GM10248 (cell line): ENCODE data around the gene MYL2.

Experiments used
- CTCF ChIA-PET: fragments of 300-600 bp; sonication (Branson Sonifier 250); formaldehyde crosslinking; extraction: SDS; loops from one replicate; lab custom pipeline; 2021; ENCODE audit warnings: antibody characterized with exemption; lab: Yijun Ruan, JAX
- POLR2A ChIA-PET: fragments of 350-650 bp; sonication (Branson Sonifier 250); formaldehyde crosslinking; extraction: SDS; loops from one replicate; lab custom pipeline; 2020; ENCODE audit warnings: antibody characterized with exemption; lab: Yijun Ruan, JAX
- DNase-seq: peaks from one replicate; pipeline ENCODE4 v3.0.0; 2012; ENCODE audit errors: extremely low spot score
- CTCF ChIP-seq: IDR thresholded peaks from 2 replicates; pipeline ENCODE4 v1.5.1; 2012; ENCODE audit warnings: mild to moderate bottlenecking, low read depth; ENCODE audit errors: extremely low read depth, missing control alignments, control extremely low read depth

The MYL2 gene

GRCh38 chr12:110936367-110937103 is 16.2 kb upstream of the MYL2 start:
- DNase-seq = no peak
- POLR2A ChIA-PET = no interaction called here
- CTCF ChIA-PET = interaction anchor here (1.0 to 2.2 kb wide), 7 partner anchors 9 to 364 kb away, joined by 3 to 11 read pairs (median 3); no protein-coding TSS in a partner anchor
- TF ChIP-seq CTCF = no peak

DNA sequence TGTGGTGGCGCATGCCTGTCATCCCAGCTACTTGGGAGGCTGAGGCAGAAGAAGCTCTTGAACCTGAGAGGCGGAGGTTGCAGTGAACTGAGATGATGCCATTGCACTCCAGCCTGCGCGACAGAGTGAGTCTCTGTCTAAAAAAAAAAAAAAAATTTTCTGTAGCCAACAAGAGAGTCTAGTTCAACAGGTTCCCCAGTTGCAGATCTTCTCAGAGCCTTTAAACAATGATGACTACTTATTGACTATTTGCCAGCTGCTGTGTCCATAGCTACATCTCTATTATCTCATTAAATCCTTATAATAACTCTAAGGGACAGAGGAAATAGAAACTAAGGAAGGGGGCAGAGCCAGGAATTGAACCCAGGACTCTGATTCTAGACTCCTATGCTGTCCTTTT is 15.2 kb upstream of the MYL2 start:
- DNase-seq = no peak
- ChIA-PET CTCF (interaction anchor here (1.5 to 2.2 kb wide), 3 partner anchors 10 to 365 kb away, joined by 3 to 11 read pairs (median 8); no protein-coding TSS in a partner anchor), POLR2A (no interaction called here)
- no peak for TF ChIP-seq CTCF

GRCh38 chr12:110934093-110934852 is 13.9 kb upstream of the MYL2 start:
- POLR2A ChIA-PET = no interaction called here
- DNase-seq = no peak

GRCh38 chr12:110933326-110933974 is 13.1 kb upstream of the MYL2 start:
- DNase-seq = no peak
- TF ChIP-seq CTCF = no peak
- CTCF ChIA-PET = no interaction called here
- POLR2A ChIA-PET = no interaction called here

More at GRCh38 chr12:110934093-110934852, 13.9 kb upstream of the MYL2 start:
- TF ChIP-seq CTCF = no peak
- CTCF ChIA-PET = no interaction called here

DNA sequence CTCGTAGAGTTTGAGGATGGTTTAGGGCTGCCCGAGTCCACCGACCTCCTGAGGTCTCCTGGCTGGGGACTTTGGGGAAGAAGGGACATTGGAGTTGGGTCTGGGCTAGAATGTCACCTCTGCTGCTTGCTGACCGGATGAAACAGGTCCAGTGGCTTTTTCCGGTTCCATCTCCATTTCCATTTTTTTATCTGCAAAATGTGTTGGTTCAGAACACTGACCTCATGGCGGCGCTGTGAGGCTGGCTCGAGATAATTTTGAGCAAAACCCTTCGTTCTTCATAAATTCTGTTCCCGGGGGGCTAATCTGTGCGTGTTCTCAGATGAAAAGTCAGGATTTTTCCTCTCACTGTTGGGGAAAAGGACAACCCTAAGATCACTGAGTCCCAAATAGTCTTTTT is 11.7 kb upstream of the MYL2 start:
- DNase-seq = no peak
- no peak for TF ChIP-seq CTCF
- ChIA-PET POLR2A (no interaction called here), CTCF (no interaction called here)

DNA sequence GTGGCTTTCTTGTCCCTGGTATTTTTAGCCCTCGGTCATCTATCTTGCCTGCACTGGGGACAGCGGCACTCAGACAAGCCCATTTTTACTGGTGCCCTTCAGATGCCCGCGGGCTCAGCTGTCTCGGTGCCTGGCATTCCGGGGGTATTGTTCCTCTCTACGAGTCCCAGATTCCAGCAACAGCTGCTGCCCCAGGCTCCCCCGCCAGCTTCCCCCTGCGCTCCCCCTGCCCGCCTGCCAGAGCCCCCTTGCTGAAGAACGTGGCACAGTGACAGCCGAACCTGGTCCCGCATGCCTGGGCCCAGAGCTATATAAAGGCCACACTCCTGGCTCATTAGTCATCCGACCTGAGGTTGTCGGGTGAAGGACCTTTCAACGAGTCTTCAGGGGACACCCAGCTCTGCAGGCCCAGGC is 10.9 kb upstream of the MYL2 start:
- POLR2A ChIA-PET = no interaction called here
- CTCF ChIA-PET = interaction anchor here (1.0 kb wide), 1 partner anchor 36 kb away, joined by 3 read pairs; no protein-coding TSS in a partner anchor
- no peak for DNase-seq
- TF ChIP-seq CTCF = no peak
